AG09309 (cell line): ENCODE measurements around the gene ECT2.
"Not testable (repeated sequence)": the region's sequence is repeated elsewhere in the genome, so short reads cannot be mapped to it uniquely, and the experiment has no call there.

Source experiments
- DNase-seq: peaks from one replicate; pipeline ENCODE4 v3.0.0-alpha.2; 2010; ENCODE audit warnings: low read depth
- H3K4me3 ChIP-seq: 2 replicates; pipeline ENCODE4 v1.5.1; 2011; ENCODE audit warnings: mild to moderate bottlenecking, low read depth, low read length, moderate library complexity; ENCODE audit not compliant: control insufficient read depth
- TF ChIP-seq, protein P1 (sequence below): IDR thresholded peaks from 2 replicates; pipeline ENCODE4 v1.5.1; 2011; ENCODE audit warnings: mild to moderate bottlenecking, low read depth, low read length, inconsistent platforms; ENCODE audit not compliant: insufficient read depth, control insufficient read depth; ENCODE audit errors: missing control alignments

ECT2 gene

DNA sequence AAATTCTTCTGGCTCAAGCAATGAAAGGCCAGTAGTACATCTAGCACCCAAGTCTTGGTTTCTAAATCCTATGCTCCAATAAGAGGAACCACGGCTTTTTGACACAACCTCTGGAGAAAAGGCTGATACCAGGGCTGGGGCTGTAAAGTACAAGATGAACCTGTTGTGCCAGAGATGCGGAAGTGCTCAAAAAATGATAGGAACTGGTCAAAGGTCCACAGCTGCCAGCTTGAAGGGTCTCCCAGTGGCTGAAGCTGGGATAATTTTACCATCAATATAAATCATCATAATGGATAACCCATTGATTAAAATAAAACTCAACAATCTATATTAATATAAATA, 39.1 kb upstream of the ECT2 start:
- no peak for DNase-seq
- TF ChIP-seq, protein P1, sequence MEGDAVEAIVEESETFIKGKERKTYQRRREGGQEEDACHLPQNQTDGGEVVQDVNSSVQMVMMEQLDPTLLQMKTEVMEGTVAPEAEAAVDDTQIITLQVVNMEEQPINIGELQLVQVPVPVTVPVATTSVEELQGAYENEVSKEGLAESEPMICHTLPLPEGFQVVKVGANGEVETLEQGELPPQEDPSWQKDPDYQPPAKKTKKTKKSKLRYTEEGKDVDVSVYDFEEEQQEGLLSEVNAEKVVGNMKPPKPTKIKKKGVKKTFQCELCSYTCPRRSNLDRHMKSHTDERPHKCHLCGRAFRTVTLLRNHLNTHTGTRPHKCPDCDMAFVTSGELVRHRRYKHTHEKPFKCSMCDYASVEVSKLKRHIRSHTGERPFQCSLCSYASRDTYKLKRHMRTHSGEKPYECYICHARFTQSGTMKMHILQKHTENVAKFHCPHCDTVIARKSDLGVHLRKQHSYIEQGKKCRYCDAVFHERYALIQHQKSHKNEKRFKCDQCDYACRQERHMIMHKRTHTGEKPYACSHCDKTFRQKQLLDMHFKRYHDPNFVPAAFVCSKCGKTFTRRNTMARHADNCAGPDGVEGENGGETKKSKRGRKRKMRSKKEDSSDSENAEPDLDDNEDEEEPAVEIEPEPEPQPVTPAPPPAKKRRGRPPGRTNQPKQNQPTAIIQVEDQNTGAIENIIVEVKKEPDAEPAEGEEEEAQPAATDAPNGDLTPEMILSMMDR: no peak
- peak overlapping the region; percentile 94 for H3K4me3 ChIP-seq

DNA sequence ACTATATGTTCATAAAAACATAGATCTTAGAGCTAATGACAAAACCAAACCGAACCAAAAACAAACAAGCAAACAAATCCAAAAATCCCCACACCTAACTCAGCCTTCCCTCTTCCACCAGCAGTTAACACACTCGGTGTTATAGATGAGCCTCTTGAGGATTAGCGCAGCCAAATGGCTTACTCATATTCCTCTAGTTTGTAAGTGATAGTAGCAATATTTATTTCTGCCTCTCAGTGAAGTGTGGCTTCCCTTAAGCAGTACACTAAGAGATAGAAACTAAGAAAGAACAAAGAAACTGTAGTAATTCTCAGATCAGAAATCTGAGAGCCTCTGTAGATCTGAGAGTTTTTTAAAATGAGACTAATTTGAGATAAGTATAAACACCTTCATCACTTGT, 37.2 kb upstream of the ECT2 start:
- no peak overlapping the region for H3K4me3 ChIP-seq
- DNase-seq: no peak
- TF ChIP-seq, protein P1: no peak

- TF ChIP-seq, protein P1: no peak
- no peak overlapping the region for H3K4me3 ChIP-seq
- no peak for DNase-seq
These were observed 34.0 kb upstream of the ECT2 start for GRCh38 chr3:172716476-172716875.

DNA sequence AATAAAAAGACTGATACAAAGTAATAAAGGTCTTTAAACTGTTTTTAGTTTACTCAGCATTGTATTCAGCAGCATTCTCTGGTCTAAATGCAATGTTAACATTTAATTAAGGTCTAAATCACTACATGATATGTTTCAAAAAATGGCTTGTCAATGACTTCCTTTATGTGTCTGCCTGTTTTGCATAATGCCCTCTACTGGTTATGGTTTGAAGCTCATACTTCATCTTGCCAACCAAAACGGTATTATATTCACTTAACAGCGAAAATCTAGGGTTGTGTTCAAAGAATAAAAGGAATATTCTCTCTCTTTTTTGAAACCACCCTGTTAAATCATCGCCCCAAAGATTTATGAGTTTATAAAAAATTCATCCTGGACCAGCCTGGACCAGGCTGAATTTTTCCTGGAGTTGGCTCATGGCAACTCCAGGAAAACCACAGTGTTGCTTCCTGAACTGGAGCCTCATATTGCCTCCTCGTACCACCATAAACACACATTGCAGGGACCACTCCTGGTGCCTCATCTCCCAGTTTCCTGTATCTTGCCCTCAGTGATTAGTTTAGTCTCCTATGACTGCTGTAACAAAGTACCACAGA, 32.9 kb upstream of the ECT2 start:
- no peak overlapping the region for H3K4me3 ChIP-seq
- TF ChIP-seq, protein P1: peak; percentile 49
- DNase-seq: no peak

DNA sequence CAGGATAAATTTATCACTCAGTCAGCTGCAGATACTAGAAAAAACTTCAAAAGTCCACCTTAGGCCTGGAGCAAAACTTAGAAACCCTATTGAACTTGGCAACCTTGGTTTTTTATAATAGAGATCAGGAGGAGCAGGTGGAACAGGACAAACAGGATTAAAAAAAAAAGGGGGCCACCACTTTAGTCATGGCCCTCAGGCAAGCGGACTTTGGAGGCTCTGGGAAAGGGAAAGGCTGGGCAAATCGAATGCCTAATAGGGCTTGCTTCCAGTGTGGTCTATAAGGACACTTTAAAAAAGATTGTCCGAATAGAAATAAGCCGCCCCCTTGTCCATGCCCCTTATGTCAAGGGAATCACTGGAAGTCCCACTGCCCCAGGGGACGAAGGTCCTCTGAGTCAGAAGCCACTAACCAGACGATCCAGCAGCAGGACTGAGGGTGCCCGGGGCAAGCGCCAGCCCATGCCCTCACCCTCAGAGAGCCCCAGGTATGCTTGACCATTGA, 27.9 kb upstream of the ECT2 start:
- H3K4me3 ChIP-seq, DNase-seq: not testable (repeated sequence)

DNA sequence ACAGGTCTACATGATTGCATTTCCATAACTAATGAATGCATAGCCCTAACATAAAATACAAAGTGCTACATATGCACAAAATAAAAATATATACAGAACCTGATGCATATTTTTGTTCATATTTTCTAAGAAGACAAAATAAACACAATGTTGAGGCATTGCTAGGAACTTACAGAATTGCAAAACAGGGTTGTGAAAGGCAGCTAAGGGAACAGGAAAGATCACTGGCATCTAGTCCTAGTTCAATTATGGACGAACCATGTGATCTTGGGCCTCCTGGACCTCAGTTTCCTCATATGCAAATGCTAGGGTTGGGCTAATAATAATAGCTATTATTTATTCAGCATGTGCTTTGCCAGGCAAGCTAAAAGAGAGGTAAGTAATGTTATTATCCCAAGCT, 24.1 kb upstream of the ECT2 start:
- DNase-seq: no peak
- TF ChIP-seq, protein P1: no peak
- H3K4me3 ChIP-seq: no peak overlapping the region

DNA sequence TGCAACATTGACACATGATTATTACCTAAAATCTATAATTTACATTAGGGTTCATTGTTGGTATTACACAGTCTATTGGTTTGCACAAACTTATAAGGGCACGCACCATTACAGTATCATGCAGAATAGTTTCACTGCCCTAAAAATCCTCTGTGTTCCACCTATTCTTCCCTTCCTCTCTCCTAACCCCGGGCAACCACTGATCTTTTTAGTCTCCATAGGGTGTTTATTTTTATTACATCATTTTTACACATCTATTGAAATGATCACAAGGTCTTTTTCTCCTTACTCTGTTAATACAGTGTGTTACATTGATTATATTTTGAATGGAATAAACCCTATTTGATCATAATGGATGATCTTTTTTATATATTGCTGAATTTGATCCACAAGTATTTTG, 15.5 kb upstream of the ECT2 start:
- DNase-seq: no peak
- no peak overlapping the region for H3K4me3 ChIP-seq
- TF ChIP-seq, protein P1: no peak
